ENCODE measurements around the gene PCDHGC4. TPM values are rescaled to one million over a fixed set of nuclear protein-coding genes. Genes with fewer than 3 reads are reported as not detected.

PCDHGC4 gene
- total and polyA plus RNA-seq, 2 of the 13 experiments (the other 11 are each of a cell fraction or from before 2014, with no cell fraction given): 0.07 TPM; not detected in 1

GRCh38 chr5:141533897-141534296 is 49.1 kb downstream of the PCDHGC4 start:
- Histone ChIP-seq H3K4me2 (ENCODE audit: low read depth, low read length) (no peak overlapping the region), H2AFZ (ENCODE audit: low read length) (no peak overlapping the region), H3K4me3 (replicated peaks in 1 of 3; ENCODE audit: insufficient read depth in 1 of 3, low read depth in 2 of 3, low read length in 3 of 3) (no peak overlapping the region), H3K79me2 (ENCODE audit: insufficient read depth, low read length) (no peaks in the 10 kb centered on the region), H3K9me3 (ENCODE audit: low read length) (no peaks in the 10 kb centered on the region), H3K27ac (ENCODE audit: extremely low read length, insufficient read depth, low read length) (no peak overlapping the region), H3K27me3 (ENCODE audit: control insufficient read depth in 1 of 2, insufficient read depth in 2 of 2, low read length in 2 of 2) (no peaks in the 10 kb centered on the region), H4K20me1 (ENCODE audit: insufficient read depth, low read length) (no peaks in the 10 kb centered on the region), H3K9ac (ENCODE audit: insufficient read depth, low read depth, low read length) (no peak overlapping the region), H3K36me3 (replicated peaks in 1 of 2; ENCODE audit: control insufficient read depth in 1 of 2, insufficient read depth in 2 of 2, low read length in 2 of 2) (peaks cover 19 to 44% of the 10 kb centered on the region in 2 experiments), H3K4me1 (ENCODE audit: insufficient read depth, low read length) (peaks cover 15% of the 10 kb centered on the region)
- DNase-seq (ENCODE audit: low spot score): no peak
- no peak for ATAC-seq
- in situ Hi-C loops (cut with HindIII; ENCODE audit: extremely low pct_ligation_motif_present, low pct_unique_long_range_greater_than_20kb): no loop called here
- CTCF ChIA-PET (ENCODE audit: low intra/inter-chr PET ratio, low total read pairs): no interaction called here
- POLR2A ChIA-PET: no interaction called here
- 100% methylated on average over 1 of the region's 1 CpG for WGBS (ENCODE audit: low lambda C conversion rate)
- TF ChIP-seq ZBTB43 (CRISPR knock-in tag; conservative IDR thresholded peaks at IDR 0.05): no peak
- no peak for TF ChIP-seq ZNF879 (CRISPR knock-in tag; IDR thresholded peaks at IDR 0.05)
- TF ChIP-seq MEIS1 (CRISPR knock-in tag; IDR thresholded peaks at IDR 0.05; ENCODE audit: borderline replicate concordance): no peak
- no peak for TF ChIP-seq KDM5B (CRISPR knock-in tag; IDR thresholded peaks at IDR 0.05; ENCODE audit: borderline replicate concordance)
- no peak for TF ChIP-seq GTF3A (CRISPR knock-in tag; conservative IDR thresholded peaks at IDR 0.05)
- TF ChIP-seq, protein P1, sequence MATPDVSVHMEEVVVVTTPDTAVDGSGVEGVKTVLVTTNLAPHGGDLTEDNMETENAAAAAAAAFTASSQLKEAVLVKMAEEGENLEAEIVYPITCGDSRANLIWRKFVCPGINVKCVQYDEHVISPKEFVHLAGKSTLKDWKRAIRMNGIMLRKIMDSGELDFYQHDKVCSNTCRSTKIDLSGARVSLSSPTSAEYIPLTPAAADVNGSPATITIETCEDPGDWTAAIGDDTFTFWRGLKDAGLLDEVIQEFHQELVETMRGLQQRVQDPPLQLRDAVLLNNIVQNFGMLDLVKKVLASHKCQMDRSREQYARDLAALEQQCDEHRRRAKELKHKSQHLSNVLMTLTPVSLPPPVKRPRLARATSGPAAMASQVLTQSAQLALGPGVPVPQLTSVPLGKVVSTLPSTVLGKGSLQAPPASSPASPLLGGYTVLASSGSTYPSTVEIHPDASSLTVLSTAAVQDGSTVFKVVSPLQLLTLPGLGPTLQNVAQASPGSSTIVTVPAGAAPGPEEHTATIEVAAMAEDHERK (CRISPR knock-in tag; IDR thresholded peaks at IDR 0.05; ENCODE audit: low read depth): no peak
- no peak for TF ChIP-seq ZNF30 (CRISPR knock-in tag; IDR thresholded peaks at IDR 0.05)
- TF ChIP-seq, protein P2, sequence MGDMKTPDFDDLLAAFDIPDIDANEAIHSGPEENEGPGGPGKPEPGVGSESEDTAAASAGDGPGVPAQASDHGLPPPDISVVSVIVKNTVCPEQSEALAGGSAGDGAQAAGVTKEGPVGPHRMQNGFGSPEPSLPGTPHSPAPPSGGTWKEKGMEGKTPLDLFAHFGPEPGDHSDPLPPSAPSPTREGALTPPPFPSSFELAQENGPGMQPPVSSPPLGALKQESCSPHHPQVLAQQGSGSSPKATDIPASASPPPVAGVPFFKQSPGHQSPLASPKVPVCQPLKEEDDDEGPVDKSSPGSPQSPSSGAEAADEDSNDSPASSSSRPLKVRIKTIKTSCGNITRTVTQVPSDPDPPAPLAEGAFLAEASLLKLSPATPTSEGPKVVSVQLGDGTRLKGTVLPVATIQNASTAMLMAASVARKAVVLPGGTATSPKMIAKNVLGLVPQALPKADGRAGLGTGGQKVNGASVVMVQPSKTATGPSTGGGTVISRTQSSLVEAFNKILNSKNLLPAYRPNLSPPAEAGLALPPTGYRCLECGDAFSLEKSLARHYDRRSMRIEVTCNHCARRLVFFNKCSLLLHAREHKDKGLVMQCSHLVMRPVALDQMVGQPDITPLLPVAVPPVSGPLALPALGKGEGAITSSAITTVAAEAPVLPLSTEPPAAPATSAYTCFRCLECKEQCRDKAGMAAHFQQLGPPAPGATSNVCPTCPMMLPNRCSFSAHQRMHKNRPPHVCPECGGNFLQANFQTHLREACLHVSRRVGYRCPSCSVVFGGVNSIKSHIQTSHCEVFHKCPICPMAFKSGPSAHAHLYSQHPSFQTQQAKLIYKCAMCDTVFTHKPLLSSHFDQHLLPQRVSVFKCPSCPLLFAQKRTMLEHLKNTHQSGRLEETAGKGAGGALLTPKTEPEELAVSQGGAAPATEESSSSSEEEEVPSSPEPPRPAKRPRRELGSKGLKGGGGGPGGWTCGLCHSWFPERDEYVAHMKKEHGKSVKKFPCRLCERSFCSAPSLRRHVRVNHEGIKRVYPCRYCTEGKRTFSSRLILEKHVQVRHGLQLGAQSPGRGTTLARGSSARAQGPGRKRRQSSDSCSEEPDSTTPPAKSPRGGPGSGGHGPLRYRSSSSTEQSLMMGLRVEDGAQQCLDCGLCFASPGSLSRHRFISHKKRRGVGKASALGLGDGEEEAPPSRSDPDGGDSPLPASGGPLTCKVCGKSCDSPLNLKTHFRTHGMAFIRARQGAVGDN (CRISPR knock-in tag; IDR thresholded peaks at IDR 0.05): no peak
- TF ChIP-seq ZNF660 (CRISPR knock-in tag; IDR thresholded peaks at IDR 0.05; ENCODE audit: borderline replicate concordance, low read depth): no peak
- no TSS peak for BruUV-seq (replicated peaks)
- no peak for FAIRE-seq
- intact Hi-C loops (cut with micrococcal nuclease; ENCODE audit: unreplicated experiment): no loop called here

All from HepG2 (cell line).